Trophoblast cell (in vitro differentiated cells and primary cell): ENCODE data around the gene KRTAP4-8.
"Not testable (repeated sequence)": the region's sequence is repeated elsewhere in the genome, so short reads cannot be mapped to it uniquely, and the experiment has no call there.

Source experiments
- DNase-seq, 2 donors: peaks; one replicate each; pipeline ENCODE4 v3.0.0-alpha.2; 2016
- H2AFZ ChIP-seq: 2 replicates; pipeline ENCODE4 v1.6.1; 2013; ENCODE audit warnings: low read length, moderate library complexity, mild to moderate bottlenecking; ENCODE audit not compliant: insufficient read depth, poor library complexity
- H2AK5ac ChIP-seq: 2 replicates; pipeline ENCODE4 v1.6.1; 2013; ENCODE audit warnings: mild to moderate bottlenecking, low read length
- H2BK120ac ChIP-seq: 2 replicates; pipeline ENCODE4 v1.6.1; 2013; ENCODE audit warnings: low read length, mild to moderate bottlenecking, moderate library complexity; ENCODE audit not compliant: insufficient read depth, poor library complexity
- H2BK12ac ChIP-seq: 2 replicates; pipeline ENCODE4 v1.6.1; 2013; ENCODE audit warnings: mild to moderate bottlenecking, low read length, moderate library complexity
- H2BK5ac ChIP-seq: 2 replicates; pipeline ENCODE4 v1.6.1; 2013; ENCODE audit warnings: low read length, low read depth, moderate library complexity, mild to moderate bottlenecking; ENCODE audit not compliant: poor library complexity
- H3K14ac ChIP-seq: 2 replicates; pipeline ENCODE4 v1.6.1; 2013; ENCODE audit warnings: mild to moderate bottlenecking, low read length
- H3K18ac ChIP-seq: 2 replicates; pipeline ENCODE4 v1.6.1; 2013; ENCODE audit warnings: mild to moderate bottlenecking, low read length
- H3K23ac ChIP-seq: 2 replicates; pipeline ENCODE4 v1.6.1; 2013; ENCODE audit warnings: low read length
- H3K27ac ChIP-seq: 2 replicates; pipeline ENCODE4 v1.5.1; 2013; ENCODE audit warnings: low read depth, mild to moderate bottlenecking, inconsistent platforms, low read length, moderate library complexity
- H3K27me3 ChIP-seq: 2 replicates; pipeline ENCODE4 v1.6.1; 2013; ENCODE audit warnings: inconsistent platforms, mild to moderate bottlenecking, low read length, moderate library complexity; ENCODE audit not compliant: insufficient read depth
- H3K36me3 ChIP-seq, 2 experiments: 1 replicate in 1 of 2; 2 replicates in 1 of 2; pipeline ENCODE4 v1.6.1; 2013; ENCODE audit warnings: low read length in 2 of 2, mild to moderate bottlenecking in 2 of 2, moderate library complexity in 1 of 2; ENCODE audit not compliant: insufficient read depth in 2 of 2, control insufficient read depth in 1 of 2
- H3K4ac ChIP-seq: 2 replicates; pipeline ENCODE4 v1.6.1; 2013; ENCODE audit warnings: low read depth, mild to moderate bottlenecking, low read length, moderate library complexity
- H3K4me1 ChIP-seq, 2 experiments: 1 replicate in 1 of 2; 2 replicates in 1 of 2; pipeline ENCODE4 v1.6.1; 2013; ENCODE audit warnings: low read length in 2 of 2, mild to moderate bottlenecking in 2 of 2, moderate library complexity in 1 of 2; ENCODE audit not compliant: insufficient read depth in 2 of 2, control insufficient read depth in 1 of 2
- H3K4me2 ChIP-seq: 2 replicates; pipeline ENCODE4 v1.6.1; 2013; ENCODE audit warnings: inconsistent platforms, mild to moderate bottlenecking, low read length, moderate library complexity
- H3K4me3 ChIP-seq: 2 replicates; pipeline ENCODE4 v1.5.1; 2013; ENCODE audit warnings: mild to moderate bottlenecking, low read depth, low read length, inconsistent platforms
- H3K79me1 ChIP-seq: one replicate; pipeline ENCODE4 v1.6.1; 2013; ENCODE audit warnings: low read length
- H3K79me2 ChIP-seq: 2 replicates; pipeline ENCODE4 v1.6.1; 2013; ENCODE audit warnings: low read length, mild to moderate bottlenecking; ENCODE audit not compliant: control insufficient read depth, insufficient read depth, poor library complexity
- H3K9ac ChIP-seq: 2 replicates; pipeline ENCODE4 v1.6.1; 2013; ENCODE audit warnings: mild to moderate bottlenecking, low read length
- H3K9me3 ChIP-seq: 2 replicates; pipeline ENCODE4 v1.6.1; 2013; ENCODE audit warnings: low read depth, mild to moderate bottlenecking, control low read depth, inconsistent platforms, low read length; ENCODE audit not compliant: insufficient read depth
- H4K12ac ChIP-seq: 2 replicates; pipeline ENCODE4 v1.6.1; 2013; ENCODE audit warnings: low read depth, mild to moderate bottlenecking, low read length, moderate library complexity
- H4K8ac ChIP-seq: 2 replicates; pipeline ENCODE4 v1.6.1; 2013; ENCODE audit warnings: low read depth, mild to moderate bottlenecking, low read length, moderate library complexity
- H4K91ac ChIP-seq: one replicate; pipeline ENCODE4 v1.6.1; 2013; ENCODE audit warnings: low read depth, mild to moderate bottlenecking, low read length, moderate library complexity
- WGBS: extraction: QIAGEN DNeasy Blood & Tissue Kit; methylation state at CpG from one replicate; pipeline ENCODE4 v1.1.7; 2013; ENCODE audit warnings: missing lambda C conversion rate; ENCODE audit not compliant: insufficient read length, insufficient coverage; ENCODE audit errors: extremely low coverage; 5-methylcytosine and 5-hydroxymethylcytosine counted together

The KRTAP4-8 gene

DNA sequence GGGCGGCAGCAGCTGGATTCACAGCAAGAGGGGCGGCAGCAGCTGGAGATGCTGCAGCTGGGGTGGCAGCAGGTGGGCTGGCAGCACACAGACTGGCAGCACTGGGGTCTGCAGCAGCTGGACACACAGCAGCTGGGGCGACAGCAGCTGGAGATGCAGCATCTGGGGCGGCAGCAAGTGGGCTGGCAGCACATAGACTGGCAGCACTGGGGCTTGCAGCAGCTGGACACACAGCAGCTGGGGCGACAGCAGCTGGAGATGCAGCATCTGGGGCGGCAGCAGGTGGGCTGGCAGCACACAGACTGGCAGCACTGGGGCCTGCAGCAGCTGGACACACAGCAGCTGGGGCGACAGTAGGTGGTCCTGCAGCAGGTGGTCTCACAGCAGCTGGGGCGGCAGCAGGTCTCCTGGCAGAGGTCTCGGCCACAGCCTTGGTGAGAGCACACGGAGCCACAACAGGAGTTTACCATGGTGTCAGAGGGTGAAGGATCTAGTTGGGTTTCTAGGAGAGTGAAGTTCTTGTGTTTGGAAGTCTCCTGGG, 20.0 kb upstream of the KRTAP4-8 start, which contains the start of gene KRTAP4-11:
Gene KRTAP4-11 (minus strand): TSS at position 528 of the 541 bp plus-strand sequence. CDS start 58 bp downstream, at position 470.
- H3K23ac ChIP-seq, H3K27ac ChIP-seq, H3K79me1 ChIP-seq, H2AK5ac ChIP-seq, H3K79me2 ChIP-seq, DNase-seq, H2BK120ac ChIP-seq, H3K4me1 ChIP-seq, H2AFZ ChIP-seq, H3K14ac ChIP-seq, H2BK12ac ChIP-seq, H3K36me3 ChIP-seq, H3K27me3 ChIP-seq, H3K9me3 ChIP-seq, H4K8ac ChIP-seq, H3K18ac ChIP-seq, H3K4ac ChIP-seq, H3K9ac ChIP-seq, H4K91ac ChIP-seq, H2BK5ac ChIP-seq, H3K4me3 ChIP-seq, H3K4me2 ChIP-seq, H4K12ac ChIP-seq: not testable (repeated sequence)
- WGBS = no CpG with 5 or more reads among the region's 10 CpGs

DNA sequence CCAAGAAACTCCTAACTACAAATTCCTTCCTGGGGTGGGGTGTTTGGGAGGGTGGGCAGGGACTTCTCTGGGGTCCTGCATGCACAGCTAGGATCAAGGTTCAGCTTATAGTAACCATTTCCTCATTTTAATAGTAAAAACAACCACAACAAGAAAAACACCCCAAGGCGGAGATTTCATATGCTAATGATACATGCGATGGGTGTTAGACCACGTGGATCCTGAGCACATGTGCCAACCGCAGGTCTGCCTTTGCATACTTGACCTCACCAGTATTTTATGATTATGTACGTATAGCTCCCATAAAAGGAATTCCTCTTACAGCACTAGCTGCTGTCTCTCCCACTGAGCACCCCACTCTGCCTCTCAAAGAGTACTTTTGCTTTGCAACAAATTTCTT, 18.4 kb upstream of the KRTAP4-8 start:
- Histone ChIP-seq H3K79me2 (no peaks in the 10 kb centered on the region), H4K8ac (no peak overlapping the region), H3K23ac (no peak overlapping the region), H3K4me1 (no peaks in the 10 kb centered on the region), H4K91ac (no peak overlapping the region), H2AFZ (no peak overlapping the region), H2BK12ac (no peak overlapping the region), H3K18ac (no peak overlapping the region), H2BK5ac (no peak overlapping the region), H4K12ac (no peak overlapping the region), H3K9ac (no peak overlapping the region), H3K27ac (no peak overlapping the region), H3K9me3 (peaks cover 4% of the 10 kb centered on the region), H3K14ac (no peak overlapping the region), H2AK5ac (no peak overlapping the region), H3K36me3 (no peaks in the 10 kb centered on the region), H3K4me2 (no peak overlapping the region), H3K27me3 (no peaks in the 10 kb centered on the region), H3K79me1 (no peaks in the 10 kb centered on the region), H2BK120ac (no peak overlapping the region), H3K4me3 (no peak overlapping the region), H3K4ac (no peak overlapping the region)
- WGBS = no CpG with 5 or more reads among the region's 5 CpGs
- no peak for DNase-seq

DNA sequence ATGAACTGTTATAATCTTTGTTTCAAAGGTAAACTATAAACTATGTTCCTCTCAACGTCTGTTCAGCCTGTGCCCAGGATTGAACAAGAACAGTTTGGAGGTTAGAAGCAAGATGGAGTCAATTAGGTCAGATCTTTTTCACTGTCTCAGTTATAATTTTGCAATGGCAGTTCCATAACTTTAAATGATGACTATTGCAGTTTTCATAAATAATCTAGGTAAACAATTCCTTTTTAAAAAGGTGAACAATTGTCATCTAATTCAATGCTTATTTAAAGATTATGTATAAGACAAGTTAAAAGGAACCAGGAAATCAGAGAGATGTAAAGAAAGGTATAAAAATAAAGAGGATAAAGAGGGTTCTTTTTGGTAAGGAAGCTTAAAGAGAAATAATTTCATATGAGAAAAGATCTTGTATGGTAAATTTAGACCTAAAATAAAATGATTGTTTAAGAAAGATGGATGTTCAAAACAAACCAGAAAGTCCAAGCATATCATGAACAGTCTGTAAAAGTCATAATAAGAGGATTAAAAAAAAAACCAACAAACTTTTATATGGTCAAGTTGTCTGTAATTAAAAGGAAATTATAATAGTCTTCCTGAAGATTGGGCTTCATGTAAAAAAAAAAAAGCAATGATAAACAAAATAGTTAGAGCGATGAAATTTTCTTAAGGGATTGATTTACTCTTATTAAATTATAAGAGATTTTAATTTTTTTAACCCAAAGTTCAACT, 13.4 kb upstream of the KRTAP4-8 start:
- Histone ChIP-seq H3K18ac (no peak overlapping the region), H3K79me1 (no peaks in the 10 kb centered on the region), H3K4ac (no peak overlapping the region), H2BK12ac (no peak overlapping the region), H4K12ac (no peak overlapping the region), H3K36me3 (no peaks in the 10 kb centered on the region), H3K9ac (no peak overlapping the region), H3K14ac (no peak overlapping the region), H3K23ac (no peak overlapping the region), H3K27me3 (no peaks in the 10 kb centered on the region), H4K91ac (no peak overlapping the region), H4K8ac (no peak overlapping the region), H3K4me2 (no peak overlapping the region), H2AFZ (no peak overlapping the region), H2AK5ac (no peak overlapping the region), H3K79me2 (no peaks in the 10 kb centered on the region), H2BK120ac (no peak overlapping the region), H3K27ac (no peak overlapping the region), H3K9me3 (peaks cover 4% of the 10 kb centered on the region), H3K4me3 (no peak overlapping the region), H2BK5ac (no peak overlapping the region), H3K4me1 (no peaks in the 10 kb centered on the region)
- WGBS = no CpG with 5 or more reads among the region's 2 CpGs
- no peak for DNase-seq

DNA sequence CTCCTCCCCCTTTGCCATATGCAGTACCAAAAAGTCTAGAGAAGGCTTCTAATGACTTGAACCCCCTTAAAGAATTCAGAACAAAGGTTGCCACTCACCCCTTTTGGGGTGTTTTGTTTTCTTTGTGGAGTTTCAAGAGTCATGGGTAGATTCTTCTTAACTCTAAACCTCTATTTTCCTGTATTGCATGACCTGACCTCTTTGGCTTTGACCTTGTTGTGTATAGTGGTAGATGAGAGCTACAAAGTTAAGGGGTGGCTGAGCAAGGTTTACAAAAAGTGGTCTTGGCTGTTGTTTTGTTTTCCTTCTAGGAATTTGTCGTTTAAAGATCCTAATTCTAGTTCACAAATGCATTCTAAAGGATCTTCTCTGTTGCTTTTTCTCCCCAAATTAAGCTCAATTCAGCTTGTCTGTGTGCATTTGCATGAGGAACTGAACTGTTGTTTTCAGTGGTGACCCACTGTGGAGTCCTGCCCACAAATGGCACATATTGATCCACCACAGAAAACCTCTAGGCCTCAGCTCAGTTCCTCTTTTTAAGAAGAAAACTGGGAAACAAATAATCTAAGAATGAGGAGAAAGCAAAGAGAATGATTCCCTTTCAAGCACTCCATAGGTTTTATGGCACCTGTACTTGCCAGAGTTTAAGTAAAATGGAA, 10.9 kb upstream of the KRTAP4-8 start:
- not testable (repeated sequence) for H3K4me2 ChIP-seq

More for the DNA sequence above, 10.9 kb upstream of the KRTAP4-8 start:
- H3K14ac ChIP-seq, H3K4ac ChIP-seq, H3K9ac ChIP-seq, H3K9me3 ChIP-seq, H2BK120ac ChIP-seq, H3K18ac ChIP-seq, H3K4me3 ChIP-seq, H2BK5ac ChIP-seq, H3K36me3 ChIP-seq, H4K91ac ChIP-seq, H3K27ac ChIP-seq, H4K12ac ChIP-seq, H3K4me1 ChIP-seq, H2AK5ac ChIP-seq, H3K79me1 ChIP-seq, H3K79me2 ChIP-seq, H2AFZ ChIP-seq, H2BK12ac ChIP-seq, H3K27me3 ChIP-seq, H3K23ac ChIP-seq, DNase-seq, H4K8ac ChIP-seq: not testable (repeated sequence)
- no CpG with 5 or more reads among the region's 1 CpG for WGBS
